Fibroblast of lung (primary cell): ENCODE data around the gene ECSCR.

ENCODE experiments used
- CTCF ChIP-seq, 2 donors: IDR thresholded peaks in 1 of 2; conservative IDR thresholded peaks in 1 of 2; 1 replicate in 1 of 2; 2 replicates in 1 of 2; pipeline ENCODE4 v1.5.1; 2011 to 2012; ENCODE audit warnings: low read length in 2 of 2, control low read depth in 1 of 2, inconsistent platforms in 1 of 2, low read depth in 1 of 2, mild to moderate bottlenecking in 1 of 2
- EZH2 ChIP-seq: IDR thresholded peaks from 2 replicates; pipeline ENCODE4 v1.5.1; 2012; ENCODE audit warnings: low read length, control low read depth, mild to moderate bottlenecking; ENCODE audit errors: missing control alignments

- TF ChIP-seq EZH2 (no peak), CTCF (conservative IDR thresholded peaks at IDR 0.05 in 1 of 2, IDR thresholded peaks at IDR 0.05 in 1 of 2; ENCODE audit: low read depth in 1 of 2, low read length in 2 of 2) (no peak)
Measured at GRCh38 chr5:139454568-139455290, 7.8 kb downstream of the ECSCR start.
